AG04449 (cell line): ENCODE data around the gene CACNA2D3.
"Not testable (repeated sequence)": the region's sequence is repeated elsewhere in the genome, so short reads cannot be mapped to it uniquely, and the experiment has no call there.

ENCODE experiments used
- CTCF ChIA-PET: fragments of 350-600 bp; formaldehyde crosslinking; extraction: SDS; loops from one replicate; lab custom pipeline; 2021; ENCODE audit warnings: antibody characterized with exemption; lab: Yijun Ruan, JAX
- POLR2A ChIA-PET: fragments of 400-600, 350-600 bp; formaldehyde crosslinking; extraction: SDS; loops from one replicate; lab custom pipeline; 2020; ENCODE audit warnings: antibody characterized with exemption, inconsistent platforms; lab: Yijun Ruan, JAX
- DNase-seq: peaks from one replicate; pipeline ENCODE4 v3.0.0-alpha.2; 2010; ENCODE audit warnings: low read depth, low spot score
- H3K4me3 ChIP-seq: 2 replicates; pipeline ENCODE4 v1.5.1; 2011; ENCODE audit warnings: low read depth, mild to moderate bottlenecking, control low read depth, low read length
- CTCF ChIP-seq: IDR thresholded peaks from one replicate; pipeline ENCODE4 v1.5.1; 2011; ENCODE audit warnings: mild to moderate bottlenecking, moderate library complexity, low read length, control low read depth, inconsistent platforms; ENCODE audit not compliant: insufficient read depth; ENCODE audit errors: missing control alignments

Gene CACNA2D3

GRCh38 chr3:54625805-54626787 lies 503.7 kb downstream of the CACNA2D3 start:
- CTCF ChIA-PET: no interaction called here
- no peak overlapping the region for H3K4me3 ChIP-seq
- TF ChIP-seq CTCF: no peak
- POLR2A ChIA-PET: no interaction called here
- DNase-seq: no peak

GRCh38 chr3:54628888-54629441 lies 506.6 kb downstream of the CACNA2D3 start:
- CTCF ChIA-PET: no interaction called here
- POLR2A ChIA-PET: no interaction called here
- H3K4me3 ChIP-seq: no peak overlapping the region
- DNase-seq: no peak
- TF ChIP-seq CTCF: no peak

GRCh38 chr3:54630101-54630623 lies 507.8 kb downstream of the CACNA2D3 start:
- TF ChIP-seq CTCF: no peak
- no peak for DNase-seq
- CTCF ChIA-PET: interaction anchor here (1.0 kb wide), 1 partner anchor 31 kb away, joined by 3 read pairs; no protein-coding TSS in a partner anchor
- no peak overlapping the region for H3K4me3 ChIP-seq
- POLR2A ChIA-PET: no interaction called here

- POLR2A ChIA-PET, DNase-seq, H3K4me3 ChIP-seq: not testable (repeated sequence)
- CTCF ChIA-PET: interaction anchor here (1.0 kb wide), 1 partner anchor 32 kb away, joined by 3 read pairs; no protein-coding TSS in a partner anchor
These were observed 508.6 kb downstream of the CACNA2D3 start for GRCh38 chr3:54631001-54631400.

- ChIA-PET POLR2A (no interaction called here), CTCF (interaction anchor here (1.0 kb wide), 1 partner anchor 32 kb away, joined by 3 read pairs; no protein-coding TSS in a partner anchor)
- no peak overlapping the region for H3K4me3 ChIP-seq
- DNase-seq: no peak
- TF ChIP-seq CTCF: no peak
These were observed 509.4 kb downstream of the CACNA2D3 start for GRCh38 chr3:54631516-54632325.

GRCh38 chr3:54632326-54632665 lies 509.9 kb downstream of the CACNA2D3 start:
- no peak for DNase-seq
- ChIA-PET CTCF (no interaction called here), POLR2A (no interaction called here)
- no peak overlapping the region for H3K4me3 ChIP-seq
- no peak for TF ChIP-seq CTCF
